ENCODE measurements around the gene PJA2.
"Not testable (repeated sequence)": the region's sequence is repeated elsewhere in the genome, so short reads cannot be mapped to it uniquely, and the experiment has no call there.

Gene PJA2

GRCh38 chr5:109409844-109410388, at the start of gene PJA2:
TSS of gene PJA2 (minus strand) at chr5:109409974. CDS start at chr5:109383433, 26,541 bp downstream.
- peak; percentile 91 for DNase-seq (ENCODE audit: low read depth)

- DNase-seq (ENCODE audit: low read depth): no peak
Observed at GRCh38 chr5:109455598-109456096, 45.9 kb upstream of the PJA2 start.

GRCh38 chr5:109454731-109455505, 45.1 kb upstream of the PJA2 start:
- no peak for DNase-seq (ENCODE audit: low read depth)

GRCh38 chr5:109453251-109453650, 43.5 kb upstream of the PJA2 start:
- no peak for DNase-seq (ENCODE audit: low read depth)

- DNase-seq (ENCODE audit: low read depth): no peak
Observed at GRCh38 chr5:109452661-109453060, 42.9 kb upstream of the PJA2 start.

GRCh38 chr5:109451146-109451545, 41.4 kb upstream of the PJA2 start:
- DNase-seq (ENCODE audit: low read depth): no peak

- no peak for DNase-seq (ENCODE audit: low read depth)
Observed at GRCh38 chr5:109450129-109450877, 40.5 kb upstream of the PJA2 start.

GRCh38 chr5:109448838-109449237, 39.1 kb upstream of the PJA2 start:
- DNase-seq (ENCODE audit: low read depth): no peak

- DNase-seq (ENCODE audit: low read depth): no peak
Observed at GRCh38 chr5:109439590-109439989, 29.8 kb upstream of the PJA2 start.

GRCh38 chr5:109426075-109426474, 16.3 kb upstream of the PJA2 start:
- DNase-seq (ENCODE audit: low read depth): no peak

GRCh38 chr5:109425521-109425920, 15.7 kb upstream of the PJA2 start:
- not testable (repeated sequence) for DNase-seq (ENCODE audit: low read depth)

GRCh38 chr5:109421956-109422355, 12.2 kb upstream of the PJA2 start:
- no peak for DNase-seq (ENCODE audit: low read depth)

GRCh38 chr5:109418712-109419352, 9.1 kb upstream of the PJA2 start:
- DNase-seq (ENCODE audit: low read depth): no peak

- no peak for DNase-seq (ENCODE audit: low read depth)
Observed at GRCh38 chr5:109416882-109417281, 7.1 kb upstream of the PJA2 start.

- DNase-seq (ENCODE audit: low read depth): not testable (repeated sequence)
Observed at GRCh38 chr5:109413921-109414461, 4.2 kb upstream of the PJA2 start.

GRCh38 chr5:109413458-109413857, 3.7 kb upstream of the PJA2 start:
- DNase-seq (ENCODE audit: low read depth): no peak

GRCh38 chr5:109412981-109413402, 3.2 kb upstream of the PJA2 start:
- no peak for DNase-seq (ENCODE audit: low read depth)

GRCh38 chr5:109411627-109412026, 1.9 kb upstream of the PJA2 start:
- DNase-seq (ENCODE audit: low read depth): no peak

GRCh38 chr5:109411149-109411514, 1.4 kb upstream of the PJA2 start:
- DNase-seq (ENCODE audit: low read depth): no peak

- DNase-seq (ENCODE audit: low read depth): peak; percentile 26
Observed at GRCh38 chr5:109410389-109411148, 795 bp upstream of the PJA2 start.

All from activated T-cell treated with anti-CD3 and anti-CD28 coated beads for 1 hour (primary cell).